Measurements from ENCODE around the gene CCDC18. TPM values are rescaled to one million over a fixed set of nuclear protein-coding genes. Genes with fewer than 3 reads are reported as not detected.

CCDC18 gene
- total and polyA plus RNA-seq, 2 donors from 2014 or later = 1.2 to 3.9 TPM

- Histone ChIP-seq H3K27ac (ENCODE audit: low read depth in 2 of 2, low read length in 2 of 2) (no peak overlapping the region), H3K27me3 (ENCODE audit: control insufficient read depth, insufficient read depth, low read length) (no peaks in the 10 kb centered on the region), H3K4me1 (ENCODE audit: control insufficient read depth in 2 of 3, insufficient read depth in 2 of 3, low read depth in 1 of 3, low read length in 3 of 3) (no peaks in the 10 kb centered on the region), H3K36me3 (ENCODE audit: control insufficient read depth in 2 of 3, insufficient read depth in 3 of 3, low read length in 3 of 3) (no peaks in the 10 kb centered on the region), H3K9me3 (ENCODE audit: control insufficient read depth in 2 of 3, insufficient read depth in 1 of 3, low read length in 3 of 3) (no peaks in the 10 kb centered on the region), H3K4me3 (ENCODE audit: low read length in 3 of 3) (no peak overlapping the region), H3K9ac (ENCODE audit: low read length in 3 of 3) (no peak overlapping the region)
- intact Hi-C loops (cut with DNase I) = no loop called here
- FAIRE-seq (no peak), DNase-seq (peak in 2 of 5 donors; percentile 5 to 8)
- TF ChIP-seq CTCF (IDR thresholded peaks at IDR 0.05; ENCODE audit: borderline replicate concordance, extremely low read depth, insufficient read depth) = no peak
Observed at GRCh38 chr1:93253516-93253915, 73.0 kb downstream of the CCDC18 start.

GRCh38 chr1:93255222-93256079 lies 74.9 kb downstream of the CCDC18 start:
- no peak overlapping the region for H3K27ac ChIP-seq (ENCODE audit: low read depth in 2 of 2, low read length in 2 of 2)
- no peaks in the 10 kb centered on the region for H3K36me3 ChIP-seq (ENCODE audit: control insufficient read depth in 2 of 3, insufficient read depth in 3 of 3, low read length in 3 of 3)
- FAIRE-seq = no peak
- H3K4me3 ChIP-seq (ENCODE audit: low read length in 3 of 3) = no peak overlapping the region
- H3K9me3 ChIP-seq (ENCODE audit: control insufficient read depth in 2 of 3, insufficient read depth in 1 of 3, low read length in 3 of 3) = no peaks in the 10 kb centered on the region
- no peak for DNase-seq
- H3K4me1 ChIP-seq (ENCODE audit: control insufficient read depth in 2 of 3, insufficient read depth in 2 of 3, low read depth in 1 of 3, low read length in 3 of 3) = no peaks in the 10 kb centered on the region
- H3K27me3 ChIP-seq (ENCODE audit: control insufficient read depth, insufficient read depth, low read length) = no peaks in the 10 kb centered on the region
- intact Hi-C loops (cut with DNase I) = no loop called here
- H3K9ac ChIP-seq (ENCODE audit: low read length in 3 of 3) = no peak overlapping the region
- no peak for TF ChIP-seq CTCF (IDR thresholded peaks at IDR 0.05; ENCODE audit: borderline replicate concordance, extremely low read depth, insufficient read depth)

DNA sequence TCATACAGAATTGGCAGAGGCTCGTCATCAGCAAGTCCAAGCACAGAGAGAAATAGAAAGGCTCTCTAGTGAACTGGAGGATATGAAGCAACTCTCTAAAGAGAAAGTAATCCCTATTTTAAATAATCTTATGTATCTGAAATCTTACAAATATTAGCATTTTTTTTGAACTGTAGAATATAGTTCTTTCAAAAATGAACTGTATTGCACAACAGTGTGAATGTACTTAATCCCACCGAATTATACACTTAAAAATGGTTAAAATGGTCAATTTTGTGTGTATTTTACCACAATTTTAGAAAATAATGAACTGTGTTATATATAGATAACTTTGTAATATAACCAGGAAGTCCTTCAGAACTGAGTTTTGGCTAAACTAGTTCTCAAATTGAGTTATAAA lies 75.9 kb downstream of the CCDC18 start:
- no peak overlapping the region for H3K9ac ChIP-seq (ENCODE audit: low read length in 3 of 3)
- TF ChIP-seq CTCF (IDR thresholded peaks at IDR 0.05; ENCODE audit: borderline replicate concordance, extremely low read depth, insufficient read depth) = no peak

More for the DNA sequence above, 75.9 kb downstream of the CCDC18 start:
- no peak overlapping the region for H3K4me3 ChIP-seq (ENCODE audit: low read length in 3 of 3)
- no peak for FAIRE-seq
- no peaks in the 10 kb centered on the region for H3K4me1 ChIP-seq (ENCODE audit: control insufficient read depth in 2 of 3, insufficient read depth in 2 of 3, low read depth in 1 of 3, low read length in 3 of 3)
- intact Hi-C loops (cut with DNase I) = no loop called here
- H3K27ac ChIP-seq (ENCODE audit: low read depth in 2 of 2, low read length in 2 of 2) = no peak overlapping the region
- H3K9me3 ChIP-seq (ENCODE audit: control insufficient read depth in 2 of 3, insufficient read depth in 1 of 3, low read length in 3 of 3) = no peaks in the 10 kb centered on the region
- DNase-seq = no peak
- no peaks in the 10 kb centered on the region for H3K27me3 ChIP-seq (ENCODE audit: control insufficient read depth, insufficient read depth, low read length)
- H3K36me3 ChIP-seq (ENCODE audit: control insufficient read depth in 2 of 3, insufficient read depth in 3 of 3, low read length in 3 of 3) = no peaks in the 10 kb centered on the region
